Neural cell (in vitro differentiated cells): ENCODE measurements around the gene NHERF1.

Experiments used
- CTCF ChIP-seq: fragments of 450-650 bp; IDR thresholded peaks from 2 replicates; pipeline ENCODE4 v1.5.1; 2014; ENCODE audit warnings: antibody characterized with exemption, mild to moderate bottlenecking, moderate library complexity; ENCODE audit not compliant: poor library complexity, severe bottlenecking
- EP300 ChIP-seq: fragments of 450-650 bp; conservative IDR thresholded peaks from 2 replicates; pipeline ENCODE4 v1.6.1; 2014; ENCODE audit warnings: antibody characterized with exemption, mild to moderate bottlenecking, moderate library complexity; ENCODE audit not compliant: poor library complexity, severe bottlenecking
- EZH2 ChIP-seq: fragments of 200-600, 300-800 bp; shearing (Covaris generic), sonication (generic); IDR thresholded peaks from 2 replicates; pipeline ENCODE4 v1.6.1; 2014; ENCODE audit warnings: antibody characterized with exemption, low read length, borderline replicate concordance, mild to moderate bottlenecking; ENCODE audit not compliant: insufficient read depth, poor library complexity, severe bottlenecking
- MXI1 ChIP-seq: fragments of 450-650 bp; conservative IDR thresholded peaks from 2 replicates; pipeline ENCODE4 v1.6.1; 2014; ENCODE audit warnings: antibody characterized with exemption, mild to moderate bottlenecking; ENCODE audit not compliant: poor library complexity, severe bottlenecking
- POLR2AphosphoS5 ChIP-seq: IDR thresholded peaks from 2 replicates; pipeline ENCODE4 v1.6.1; 2012
- RAD21 ChIP-seq: fragments of 450-650 bp; conservative IDR thresholded peaks from 2 replicates; pipeline ENCODE4 v1.6.1; 2014; ENCODE audit warnings: antibody characterized with exemption, mild to moderate bottlenecking, moderate library complexity
- SMC3 ChIP-seq: fragments of 450-650 bp; conservative IDR thresholded peaks from 2 replicates; pipeline ENCODE4 v1.6.1; 2014; ENCODE audit warnings: antibody characterized with exemption, mild to moderate bottlenecking, moderate library complexity; ENCODE audit not compliant: poor library complexity
- TAF1 ChIP-seq: IDR thresholded peaks from 2 replicates; pipeline ENCODE4 v1.6.1; 2012; ENCODE audit warnings: low read depth
- TF ChIP-seq, protein P1 (sequence below): IDR thresholded peaks from 2 replicates; pipeline ENCODE4 v1.6.1; 2012; ENCODE audit warnings: borderline replicate concordance

DNA sequence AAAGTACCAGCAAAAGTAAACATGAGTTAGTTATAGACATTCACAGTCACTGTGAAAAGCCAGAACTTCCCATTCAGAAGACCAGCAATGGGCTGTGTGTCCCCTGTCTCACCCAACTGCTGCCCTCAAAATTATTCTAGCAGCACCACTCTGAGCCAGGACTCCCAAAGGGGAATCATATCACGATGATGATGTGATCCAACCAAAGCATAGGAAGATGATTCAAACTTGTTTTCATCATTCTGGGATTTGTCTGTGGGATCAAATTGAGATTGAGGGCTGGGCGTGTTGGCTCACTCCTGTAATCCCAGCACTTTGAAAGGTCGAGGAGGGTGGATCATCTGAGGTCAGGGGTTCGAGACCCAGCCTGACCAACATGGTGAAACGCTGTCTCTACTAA lies 34.1 kb downstream of the NHERF1 start:
- TF ChIP-seq RAD21 (no peak), CTCF (no peak), POLR2AphosphoS5 (no peak), EZH2 (no peak), SMC3 (no peak), TAF1 (no peak), EP300 (no peak), MXI1 (no peak)
- TF ChIP-seq, protein P1, sequence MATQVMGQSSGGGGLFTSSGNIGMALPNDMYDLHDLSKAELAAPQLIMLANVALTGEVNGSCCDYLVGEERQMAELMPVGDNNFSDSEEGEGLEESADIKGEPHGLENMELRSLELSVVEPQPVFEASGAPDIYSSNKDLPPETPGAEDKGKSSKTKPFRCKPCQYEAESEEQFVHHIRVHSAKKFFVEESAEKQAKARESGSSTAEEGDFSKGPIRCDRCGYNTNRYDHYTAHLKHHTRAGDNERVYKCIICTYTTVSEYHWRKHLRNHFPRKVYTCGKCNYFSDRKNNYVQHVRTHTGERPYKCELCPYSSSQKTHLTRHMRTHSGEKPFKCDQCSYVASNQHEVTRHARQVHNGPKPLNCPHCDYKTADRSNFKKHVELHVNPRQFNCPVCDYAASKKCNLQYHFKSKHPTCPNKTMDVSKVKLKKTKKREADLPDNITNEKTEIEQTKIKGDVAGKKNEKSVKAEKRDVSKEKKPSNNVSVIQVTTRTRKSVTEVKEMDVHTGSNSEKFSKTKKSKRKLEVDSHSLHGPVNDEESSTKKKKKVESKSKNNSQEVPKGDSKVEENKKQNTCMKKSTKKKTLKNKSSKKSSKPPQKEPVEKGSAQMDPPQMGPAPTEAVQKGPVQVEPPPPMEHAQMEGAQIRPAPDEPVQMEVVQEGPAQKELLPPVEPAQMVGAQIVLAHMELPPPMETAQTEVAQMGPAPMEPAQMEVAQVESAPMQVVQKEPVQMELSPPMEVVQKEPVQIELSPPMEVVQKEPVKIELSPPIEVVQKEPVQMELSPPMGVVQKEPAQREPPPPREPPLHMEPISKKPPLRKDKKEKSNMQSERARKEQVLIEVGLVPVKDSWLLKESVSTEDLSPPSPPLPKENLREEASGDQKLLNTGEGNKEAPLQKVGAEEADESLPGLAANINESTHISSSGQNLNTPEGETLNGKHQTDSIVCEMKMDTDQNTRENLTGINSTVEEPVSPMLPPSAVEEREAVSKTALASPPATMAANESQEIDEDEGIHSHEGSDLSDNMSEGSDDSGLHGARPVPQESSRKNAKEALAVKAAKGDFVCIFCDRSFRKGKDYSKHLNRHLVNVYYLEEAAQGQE: no peak
